Measurements from ENCODE around the gene RIC1.

DNA sequence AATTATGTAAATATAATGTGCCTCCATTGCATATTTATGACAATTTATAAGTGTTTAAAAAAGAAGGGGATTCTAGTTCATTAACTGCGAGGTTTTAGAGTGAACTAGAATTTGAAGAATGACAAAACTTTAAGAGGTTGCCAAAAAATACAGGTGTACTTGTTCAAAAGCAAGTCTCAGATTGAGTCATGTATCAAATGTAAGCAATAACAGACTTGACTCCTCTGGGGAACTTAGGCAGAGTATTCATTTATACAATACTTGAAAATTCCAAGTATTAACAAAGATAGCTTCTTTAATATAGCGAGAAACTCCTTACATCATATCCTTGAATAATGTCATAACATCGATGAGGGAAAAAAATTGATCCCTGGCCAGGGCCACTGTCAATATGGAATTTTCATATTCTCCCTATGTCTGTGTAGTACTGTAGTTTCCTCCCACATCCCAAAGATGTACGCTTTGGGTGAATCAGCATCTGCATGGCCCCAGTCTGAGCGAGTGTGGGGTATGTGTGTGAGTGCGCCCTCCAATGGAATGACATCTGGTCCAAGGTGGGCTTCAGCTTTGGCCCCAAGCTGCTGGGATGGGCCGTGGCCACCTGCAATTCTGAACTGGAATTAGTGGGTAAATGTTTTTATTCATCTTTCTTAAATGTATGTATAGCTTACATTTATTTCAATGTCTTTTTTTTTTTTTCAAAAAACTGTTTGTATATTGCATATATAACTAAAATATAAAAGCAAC, 70.1 kb downstream of the RIC1 start:
- TF ChIP-seq, protein P1, sequence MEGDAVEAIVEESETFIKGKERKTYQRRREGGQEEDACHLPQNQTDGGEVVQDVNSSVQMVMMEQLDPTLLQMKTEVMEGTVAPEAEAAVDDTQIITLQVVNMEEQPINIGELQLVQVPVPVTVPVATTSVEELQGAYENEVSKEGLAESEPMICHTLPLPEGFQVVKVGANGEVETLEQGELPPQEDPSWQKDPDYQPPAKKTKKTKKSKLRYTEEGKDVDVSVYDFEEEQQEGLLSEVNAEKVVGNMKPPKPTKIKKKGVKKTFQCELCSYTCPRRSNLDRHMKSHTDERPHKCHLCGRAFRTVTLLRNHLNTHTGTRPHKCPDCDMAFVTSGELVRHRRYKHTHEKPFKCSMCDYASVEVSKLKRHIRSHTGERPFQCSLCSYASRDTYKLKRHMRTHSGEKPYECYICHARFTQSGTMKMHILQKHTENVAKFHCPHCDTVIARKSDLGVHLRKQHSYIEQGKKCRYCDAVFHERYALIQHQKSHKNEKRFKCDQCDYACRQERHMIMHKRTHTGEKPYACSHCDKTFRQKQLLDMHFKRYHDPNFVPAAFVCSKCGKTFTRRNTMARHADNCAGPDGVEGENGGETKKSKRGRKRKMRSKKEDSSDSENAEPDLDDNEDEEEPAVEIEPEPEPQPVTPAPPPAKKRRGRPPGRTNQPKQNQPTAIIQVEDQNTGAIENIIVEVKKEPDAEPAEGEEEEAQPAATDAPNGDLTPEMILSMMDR (conservative IDR thresholded peaks at IDR 0.05), result no peak
- no peak for TF ChIP-seq EZH2 (IDR thresholded peaks at IDR 0.05; ENCODE audit: low read depth)
